ENCODE data around the gene BAD. TPM values are rescaled to one million over a fixed set of nuclear protein-coding genes. Genes with fewer than 3 reads are reported as not detected.

BAD gene
- total and polyA plus RNA-seq, 2 of the 13 experiments (the other 11 are each of a cell fraction or from before 2014, with no cell fraction given), result 17.9 to 28.5 TPM

- intact Hi-C loops (cut with micrococcal nuclease; ENCODE audit: unreplicated experiment), result no loop called here
- Histone ChIP-seq H4K20me1 (ENCODE audit: insufficient read depth, low read length) (no peaks in the 10 kb centered on the region), H3K9me3 (ENCODE audit: low read length) (no peaks in the 10 kb centered on the region), H3K9ac (ENCODE audit: insufficient read depth, low read depth, low read length) (no peak overlapping the region), H3K4me3 (replicated peaks in 1 of 3; ENCODE audit: insufficient read depth in 1 of 3, low read depth in 2 of 3, low read length in 3 of 3) (no peak overlapping the region), H2AFZ (ENCODE audit: low read length) (no peak overlapping the region), H3K27ac (ENCODE audit: extremely low read length, insufficient read depth, low read length) (no peak overlapping the region), H3K36me3 (replicated peaks in 1 of 2; ENCODE audit: control insufficient read depth in 1 of 2, insufficient read depth in 2 of 2, low read length in 2 of 2) (peaks cover 2 to 25% of the 10 kb centered on the region in 2 experiments; a peak in 4 of 5 replicates), H3K4me1 (ENCODE audit: insufficient read depth, low read length) (peaks cover 15% of the 10 kb centered on the region), H3K27me3 (ENCODE audit: control insufficient read depth in 1 of 2, insufficient read depth in 2 of 2, low read length in 2 of 2) (no peaks in the 10 kb centered on the region), H3K4me2 (ENCODE audit: low read depth, low read length) (no peak overlapping the region), H3K79me2 (ENCODE audit: insufficient read depth, low read length) (peaks cover 4% of the 10 kb centered on the region)
- DNase-seq (ENCODE audit: low spot score) (no peak), FAIRE-seq (no peak), ATAC-seq (no peak)
- ChIA-PET POLR2A (interaction anchor here (1.4 kb wide), 1 partner anchor 12 kb away, joined by 7 read pairs; no protein-coding TSS in a partner anchor), CTCF (ENCODE audit: low intra/inter-chr PET ratio, low total read pairs) (no interaction called here)
- no TSS peak for BruUV-seq (replicated peaks)
- in situ Hi-C loops (cut with HindIII; ENCODE audit: extremely low pct_ligation_motif_present, low pct_unique_long_range_greater_than_20kb), result no loop called here
- 100% methylated on average over 9 of the region's 10 CpGs for WGBS (ENCODE audit: low lambda C conversion rate)
- TF ChIP-seq ZBTB46 (CRISPR knock-in tag; IDR thresholded peaks at IDR 0.05; ENCODE audit: borderline replicate concordance), result no peak
- TF ChIP-seq IKZF1 (IDR thresholded peaks at IDR 0.05), result no peak
- no peak for TF ChIP-seq RBM22 (optimal IDR thresholded peaks at IDR 0.05; ENCODE audit: low read length)
- no peak for TF ChIP-seq U2AF1 (optimal IDR thresholded peaks at IDR 0.05; ENCODE audit: low read depth, low read length)
- no peak for TF ChIP-seq NFE2L1 (CRISPR knock-in tag; IDR thresholded peaks at IDR 0.05; ENCODE audit: borderline replicate concordance)
- TF ChIP-seq ZIK1 (CRISPR knock-in tag; IDR thresholded peaks at IDR 0.05; ENCODE audit: borderline replicate concordance, low read depth), result no peak
- no peak for TF ChIP-seq MBNL3 (CRISPR knock-in tag; conservative IDR thresholded peaks at IDR 0.05)
- no peak for TF ChIP-seq RXRA (CRISPR knock-in tag; IDR thresholded peaks at IDR 0.05)
- no peak for TF ChIP-seq SOX5 (CRISPR knock-in tag; IDR thresholded peaks at IDR 0.05; ENCODE audit: borderline replicate concordance)
- TF ChIP-seq POGZ (CRISPR knock-in tag; IDR thresholded peaks at IDR 0.05), result no peak
- TF ChIP-seq CCDC6 (CRISPR knock-in tag; IDR thresholded peaks at IDR 0.05), result no peak
- TF ChIP-seq ZNF598 (CRISPR knock-in tag; IDR thresholded peaks at IDR 0.05; ENCODE audit: borderline replicate concordance), result no peak
These were observed 20.1 kb downstream of the BAD start for GRCh38 chr11:64264371-64264852.
